Heart right ventricle (tissue), 16 donors: ENCODE results near the gene DNHD1. TPM values are rescaled to one million over a fixed set of nuclear protein-coding genes. Genes with fewer than 3 reads are reported as not detected.

Experiments
- ATAC-seq, 8 donors: fragments of 200-7000 bp; cut with Tn5 transposase; one replicate each; pipeline ENCODE4 v1.9.1; 2020; ENCODE audit warnings: mild to moderate bottlenecking in 8 of 8, moderate library complexity in 8 of 8, moderate number of reproducible peaks in 1 of 8
- DNase-seq, 2 donors: peaks; one replicate each; pipeline ENCODE4 v3.0.0-alpha.2; 2020
- H3K27ac ChIP-seq, 10 donors: fragments of 200-600 bp; sonication (generic) in 2 of 10; one replicate each; pipeline versions ENCODE4 v1.5.0 to v1.8.0; 2020 to 2022; ENCODE audit warnings: mild to moderate bottlenecking in 3 of 10
- H3K27me3 ChIP-seq, 7 donors: fragments of 200-600 bp; one replicate each; pipeline ENCODE4 v1.8.0; 2021 to 2022; ENCODE audit warnings: mild to moderate bottlenecking in 2 of 7
- H3K36me3 ChIP-seq, 9 donors: fragments of 200-600 bp; sonication (generic) in 1 of 9; one replicate each; pipeline versions ENCODE4 v1.5.0 to v1.8.0; 2020 to 2022; ENCODE audit warnings: mild to moderate bottlenecking in 2 of 9
- H3K4me1 ChIP-seq, 9 donors: fragments of 200-600 bp; sonication (generic) in 1 of 9; one replicate each; pipeline versions ENCODE4 v1.5.0 to v1.8.0; 2020 to 2022; ENCODE audit warnings: mild to moderate bottlenecking in 4 of 9
- H3K4me3 ChIP-seq, 10 donors: fragments of 200-600 bp; sonication (generic) in 2 of 10; one replicate each; pipeline versions ENCODE4 v1.5.0 to v1.8.0; 2020 to 2022; ENCODE audit warnings: mild to moderate bottlenecking in 7 of 10, moderate library complexity in 2 of 10
- H3K9me3 ChIP-seq, 11 donors: fragments of 200-600 bp in 10 of 11; sonication (generic) in 2 of 11; one replicate each; pipeline versions ENCODE4 v1.5.0 to v1.8.0; 2013 to 2022; ENCODE audit warnings: mild to moderate bottlenecking in 2 of 11, control low read depth in 1 of 11, moderate library complexity in 1 of 11
- CTCF ChIP-seq, 9 donors: fragments of 200-600 bp; sonication (generic) in 2 of 9; IDR thresholded peaks; one replicate each; pipeline versions ENCODE4 v1.5.0 to v1.8.0; 2021 to 2022; ENCODE audit warnings: antibody characterized with exemption in 9 of 9, mild to moderate bottlenecking in 5 of 9, moderate library complexity in 1 of 9
- WGBS, 2 donors: extraction: QIAGEN DNeasy Blood & Tissue Kit; methylation state at CpG; one replicate each; pipeline ENCODE4 v1.1.7; 2013; ENCODE audit warnings: inconsistent platforms in 1 of 2; 5-methylcytosine and 5-hydroxymethylcytosine counted together
- intact Hi-C, 10 donors: fragments of 100-400 bp; cut with DNase I; formaldehyde crosslinking; loops; one replicate each; pipeline versions ENCODE4 v1.11.1 to v1.14.2; 2022
- long read RNA-seq, 3 donors: library from polyadenylated mRNA; unstranded; transcript quantifications; one replicate each; pipeline ENCODE4 v2.0.0, GENCODE V29; 2020 to 2021
- polyA plus RNA-seq, 2 donors: library from polyadenylated mRNA; stranded (reverse); fragments of 200-250 nt; gene quantifications; one replicate each; pipeline ENCODE4 v1.2.3, GENCODE V29; 2013
- total RNA-seq, 10 donors: library from RNA; stranded (reverse); fragmentation: NEBNext Ultra II Directional in 3 of 10; extraction: Animal tissue kit (Norgen Biotek cat#: 25700) in 3 of 10; gene quantifications; one replicate each; pipeline versions ENCODE4 v1.2.1 to v1.2.4, GENCODE V29; 2021 to 2023
- donor health status: Arrhythmogenic right ventricular cardiomyopathy.
- donor health status: ischemic (EF 13 %, LVEDD 7.1; RV severe dilation, severe dysfunction).
- donor health status: healthy with polysubstance abuse.
- donor health status: DM: no; HTN: yes; CAD: no.
- donor health status: DM: no; HTN: no; CAD: no.
- donor health status: ischemic (EF 25% LVEDD 6.9; RV normal size, moderate dysfunction).
- donor health status: ischemic (EF 25% LVEDD 5.7; RV mildly dilated, moderate dysfunction).
- donor health status: healthy.
- donor health status: DM: yes; HTN: yes; CAD: no.
- donor health status: Ischemic cardiomyopathy.
- donor health status: ischemic (EF 35%, LVEDD 5.7; RV mildly dilated, moderate dysfunction).
- donor health status: nonischemic (EF 11% LVEDD 7.7; RV severe dilation, severe dysfunction).
- donor health status: DM: yes; HTN: yes; CAD: no.
- donor health status: PGD.
- donor health status: ischemic (EF 29% LVEDD 5.4; RV normal size, mild dysfunction).
- donor health status: nonischemic (EF 23%, LVEDD 6.1; RV moderate dilation, normal function).

The DNHD1 gene
- total RNA-seq (1 to 10 TPM; 3.4 to 7.8 (median 6.5) TPM), polyA plus RNA-seq (10 to 100 TPM in 1 of 2 donors, 1 to 10 TPM in 1; 1.7 to 13.8 TPM)
- long read RNA-seq, donor 1, partial matches to known transcripts = 1 of 14 reads
- long read RNA-seq, donor 1, other reads (novel, unspliced or antisense) = 13 of 14 reads
- long read RNA-seq, donor 2, partial matches to known transcripts = 1 of 14 reads
- long read RNA-seq, donor 2, other reads (novel, unspliced or antisense) = 13 of 14 reads
- long read RNA-seq, donor 3, partial matches to known transcripts = 0 of 143 reads
- long read RNA-seq, donor 3, other reads (novel, unspliced or antisense) = 142 of 143 reads

GRCh38 chr11:6497069-6497839 is at the start of gene DNHD1:
DNHD1 (plus strand) TSS chr11:6497280; CDS start chr11:6498216, 936 bp downstream.
- peak in 1 of 2 donors; percentile 38 for DNase-seq
- Histone ChIP-seq H3K27me3 (no peaks in the 10 kb centered on the region), H3K4me3 (peak within 1 kb of the TSS in 6 of 10 donors; percentile 1 to 30 (median 16)), H3K36me3 (peaks cover 0 to 67% (median 10%) of the 10 kb centered on the region in 9 donors), H3K4me1 (peaks cover 0 to 20% (median 8%) of the 10 kb centered on the region in 9 donors), H3K9me3 (no peaks in the 10 kb centered on the region), H3K27ac (peak within 1 kb of the TSS in 4 of 10 donors; percentile 3 to 29 (median 10))
- intact Hi-C loops = no loop called here
- TF ChIP-seq CTCF (IDR thresholded peaks at IDR 0.05) = no peak
- WGBS, 2 donors = 45 to 51% methylated on average over 33 of the region's 33 CpGs
- ATAC-seq = peak; percentile 32 to 69 (median 60)

- Histone ChIP-seq H3K27me3 (no peaks in the 10 kb centered on the region), H3K9me3 (no peaks in the 10 kb centered on the region), H3K27ac (no peak overlapping the region), H3K36me3 (peaks cover 0 to 63% (median 35%) of the 10 kb centered on the region in 9 donors), H3K4me1 (no peaks in the 10 kb centered on the region), H3K4me3 (no peak overlapping the region)
- WGBS, 2 donors = 93 to 100% methylated on average over 3 of the region's 3 CpGs
- TF ChIP-seq CTCF (IDR thresholded peaks at IDR 0.05) = no peak
- DNase-seq (no peak), ATAC-seq (no peak)
- intact Hi-C loops = no loop called here
Measured at GRCh38 chr11:6448574-6448973, 48.5 kb upstream of the DNHD1 start.

GRCh38 chr11:6452219-6452618 is 44.9 kb upstream of the DNHD1 start:
- 83 to 92% methylated on average over 3 of the region's 3 CpGs for WGBS, 2 donors
- ATAC-seq = peak in 1 of 8 donors; percentile 32

More at GRCh38 chr11:6452219-6452618, 44.9 kb upstream of the DNHD1 start:
- H3K27me3 ChIP-seq = no peaks in the 10 kb centered on the region
- H3K27ac ChIP-seq = no peak overlapping the region
- TF ChIP-seq CTCF (IDR thresholded peaks at IDR 0.05) = no peak
- H3K9me3 ChIP-seq = no peaks in the 10 kb centered on the region
- no peak for DNase-seq
- intact Hi-C loops = no loop called here
- peaks cover 3 to 100% (median 62%) of the 10 kb centered on the region in 9 donors for H3K36me3 ChIP-seq
- H3K4me3 ChIP-seq = no peak overlapping the region
- no peaks in the 10 kb centered on the region for H3K4me1 ChIP-seq
